Thyroid gland (tissue), 4 donors: ENCODE measurements around the gene CD8A.

Experiments used
- CTCF ChIP-seq, 6 experiments: fragments of 200-600 bp in 3 of 6; fragments of 450-650 bp in 3 of 6; sonication (generic) in 3 of 6; IDR thresholded peaks; one replicate each; pipeline ENCODE4 v1.5.1; 2016 to 2019; ENCODE audit warnings: antibody characterized with exemption in 6 of 6, mild to moderate bottlenecking in 2 of 6, inconsistent platforms in 1 of 6, moderate library complexity in 1 of 6
- POLR2A ChIP-seq, 2 donors: fragments of 450-650 bp; IDR thresholded peaks; one replicate each; pipeline ENCODE4 v1.6.1; 2017; ENCODE audit warnings: antibody characterized with exemption in 2 of 2, mild to moderate bottlenecking in 2 of 2, moderate library complexity in 1 of 2

- TF ChIP-seq CTCF (IDR thresholded peaks at IDR 0.05) (no peak), POLR2A (IDR thresholded peaks at IDR 0.05) (no peak)
These were observed 2.5 kb downstream of the CD8A start for GRCh38 chr2:86788165-86788564.
